IPS-18a (cell line): ENCODE data around the gene ABCA6.

ENCODE experiments used
- H3K27ac ChIP-seq: one replicate; pipeline ENCODE4 v1.5.1; 2013; ENCODE audit warnings: low read length
- H3K27me3 ChIP-seq: one replicate; pipeline ENCODE4 v1.6.1; 2013; ENCODE audit warnings: mild to moderate bottlenecking, low read length; ENCODE audit not compliant: control insufficient read depth, insufficient read depth
- H3K36me3 ChIP-seq: one replicate; pipeline ENCODE4 v1.6.1; 2013; ENCODE audit warnings: low read depth, low read length; ENCODE audit not compliant: control insufficient read depth
- H3K4me1 ChIP-seq: one replicate; pipeline ENCODE4 v1.6.1; 2013; ENCODE audit warnings: low read depth, low read length; ENCODE audit not compliant: control insufficient read depth
- H3K4me3 ChIP-seq: one replicate; pipeline ENCODE4 v1.5.1; 2013; ENCODE audit warnings: low read length
- H3K9ac ChIP-seq: one replicate; pipeline ENCODE4 v1.6.1; 2013; ENCODE audit warnings: mild to moderate bottlenecking, low read length, moderate library complexity
- H3K9me3 ChIP-seq: one replicate; pipeline ENCODE4 v1.6.1; 2013; ENCODE audit warnings: low read depth, low read length; ENCODE audit not compliant: control insufficient read depth

Gene ABCA6

GRCh38 chr17:69031839-69032238 is 109.9 kb downstream of the ABCA6 start:
- no peak overlapping the region for H3K9ac ChIP-seq
- no peak overlapping the region for H3K4me3 ChIP-seq

GRCh38 chr17:69030169-69030568 is 111.5 kb downstream of the ABCA6 start:
- H3K27ac ChIP-seq = no peak overlapping the region
- H3K9me3 ChIP-seq = no peaks in the 10 kb centered on the region
- H3K36me3 ChIP-seq = no peaks in the 10 kb centered on the region
- no peak overlapping the region for H3K9ac ChIP-seq
- no peak overlapping the region for H3K4me3 ChIP-seq
- H3K4me1 ChIP-seq = no peaks in the 10 kb centered on the region
- H3K27me3 ChIP-seq = no peaks in the 10 kb centered on the region

More at GRCh38 chr17:69031839-69032238, 109.9 kb downstream of the ABCA6 start:
- Histone ChIP-seq H3K27ac (no peak overlapping the region), H3K9me3 (no peaks in the 10 kb centered on the region), H3K4me1 (no peaks in the 10 kb centered on the region), H3K36me3 (no peaks in the 10 kb centered on the region), H3K27me3 (no peaks in the 10 kb centered on the region)
